ENCODE results near the gene TSPEAR.

TSPEAR gene

DNA sequence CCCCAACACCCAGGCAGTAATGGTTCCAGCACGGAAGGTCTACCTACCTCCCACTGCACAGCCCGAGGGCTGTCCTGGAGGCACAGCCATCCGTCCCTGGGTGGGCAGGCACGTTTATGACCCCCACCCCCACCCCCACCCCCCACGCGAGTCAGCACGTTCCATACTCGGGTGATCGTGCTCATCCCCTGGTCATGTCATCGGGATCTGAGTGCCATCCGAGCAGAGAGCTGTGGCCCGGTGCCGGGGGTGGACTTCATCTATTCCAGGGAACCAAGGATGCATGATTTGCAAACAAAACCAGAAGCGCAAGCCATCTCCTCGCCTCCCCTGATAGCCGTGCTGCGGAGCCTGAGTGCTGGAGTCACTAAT lies 1.1 kb downstream of the TSPEAR start:
- ChIA-PET POLR2A (ENCODE audit: low non-redundant PET) (no interaction called here), CTCF (no interaction called here)
- TF ChIP-seq, protein P1, sequence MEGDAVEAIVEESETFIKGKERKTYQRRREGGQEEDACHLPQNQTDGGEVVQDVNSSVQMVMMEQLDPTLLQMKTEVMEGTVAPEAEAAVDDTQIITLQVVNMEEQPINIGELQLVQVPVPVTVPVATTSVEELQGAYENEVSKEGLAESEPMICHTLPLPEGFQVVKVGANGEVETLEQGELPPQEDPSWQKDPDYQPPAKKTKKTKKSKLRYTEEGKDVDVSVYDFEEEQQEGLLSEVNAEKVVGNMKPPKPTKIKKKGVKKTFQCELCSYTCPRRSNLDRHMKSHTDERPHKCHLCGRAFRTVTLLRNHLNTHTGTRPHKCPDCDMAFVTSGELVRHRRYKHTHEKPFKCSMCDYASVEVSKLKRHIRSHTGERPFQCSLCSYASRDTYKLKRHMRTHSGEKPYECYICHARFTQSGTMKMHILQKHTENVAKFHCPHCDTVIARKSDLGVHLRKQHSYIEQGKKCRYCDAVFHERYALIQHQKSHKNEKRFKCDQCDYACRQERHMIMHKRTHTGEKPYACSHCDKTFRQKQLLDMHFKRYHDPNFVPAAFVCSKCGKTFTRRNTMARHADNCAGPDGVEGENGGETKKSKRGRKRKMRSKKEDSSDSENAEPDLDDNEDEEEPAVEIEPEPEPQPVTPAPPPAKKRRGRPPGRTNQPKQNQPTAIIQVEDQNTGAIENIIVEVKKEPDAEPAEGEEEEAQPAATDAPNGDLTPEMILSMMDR (conservative IDR thresholded peaks at IDR 0.05; ENCODE audit: low read depth): no peak
- no peak for DNase-seq (ENCODE audit: low spot score)
- H3K27ac ChIP-seq: no peak overlapping the region

DNA sequence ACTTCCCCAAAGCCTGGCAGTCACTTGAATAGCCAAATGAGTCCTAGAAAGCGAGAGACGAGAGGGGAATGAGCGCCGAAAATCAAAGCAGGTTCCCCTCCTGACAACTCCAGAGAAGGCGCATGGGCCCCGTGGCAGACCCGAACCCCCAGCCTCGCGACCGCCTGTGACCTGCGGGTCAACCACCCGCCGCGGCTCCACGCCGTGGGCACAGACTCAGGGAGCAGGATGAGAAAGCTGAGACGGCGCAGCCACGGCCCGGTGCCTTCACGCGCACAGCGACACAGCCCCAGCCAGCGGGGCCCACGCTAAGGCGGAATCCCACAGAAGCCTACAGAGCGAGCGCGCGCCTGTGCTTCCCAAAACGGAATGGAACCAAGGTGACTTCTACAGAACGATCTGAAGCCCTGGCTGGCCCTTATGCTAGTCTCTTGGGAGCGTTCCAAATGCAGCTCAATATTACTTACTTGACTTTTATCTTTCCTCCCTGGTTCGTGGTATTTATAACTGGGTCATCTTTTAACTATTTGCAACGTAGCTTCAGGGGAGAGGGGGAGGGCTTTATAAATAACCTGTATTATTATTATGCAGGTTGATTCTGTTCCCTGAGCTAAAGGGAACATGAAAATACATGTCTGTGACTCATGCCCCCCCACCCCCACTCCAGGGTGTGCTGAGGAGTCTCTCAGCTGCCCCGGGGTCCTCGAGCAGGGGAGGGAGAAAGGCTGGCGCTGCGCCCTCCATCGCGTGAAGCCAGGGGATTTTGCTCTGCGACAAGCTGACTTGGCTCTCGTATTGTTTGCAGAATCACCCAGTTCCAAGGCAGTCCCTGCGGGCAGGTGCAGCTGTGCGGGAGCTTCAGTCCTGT lies 1.7 kb downstream of the TSPEAR start:
- peak; percentile 72 for DNase-seq (ENCODE audit: low spot score)
- POLR2A ChIA-PET (ENCODE audit: low non-redundant PET): no interaction called here

GRCh38 chr21:44708866-44709425 lies 2.4 kb downstream of the TSPEAR start:
- ChIA-PET CTCF (no interaction called here), POLR2A (ENCODE audit: low non-redundant PET) (interaction anchor here (0.6 kb wide), 1 partner anchor 36 kb away, joined by 3 read pairs; no protein-coding TSS in a partner anchor)
- DNase-seq (ENCODE audit: low spot score): no peak
- no peak overlapping the region for H3K27ac ChIP-seq
- TF ChIP-seq, protein P1 (conservative IDR thresholded peaks at IDR 0.05; ENCODE audit: low read depth): no peak

More for the DNA sequence above, 1.7 kb downstream of the TSPEAR start:
- CTCF ChIA-PET: no interaction called here
- H3K27ac ChIP-seq: no peak overlapping the region
- TF ChIP-seq, protein P1 (conservative IDR thresholded peaks at IDR 0.05; ENCODE audit: low read depth): no peak

GRCh38 chr21:44708213-44708865 lies 3.0 kb downstream of the TSPEAR start:
- CTCF ChIA-PET: interaction anchor here (0.6 kb wide), 1 partner anchor 378 kb away, joined by 5 read pairs; no protein-coding TSS in a partner anchor
- POLR2A ChIA-PET (ENCODE audit: low non-redundant PET): interaction anchor here (0.6 kb wide), 1 partner anchor 36 kb away, joined by 3 read pairs; no protein-coding TSS in a partner anchor
- no peak overlapping the region for H3K27ac ChIP-seq
- no peak for DNase-seq (ENCODE audit: low spot score)
- TF ChIP-seq, protein P1 (conservative IDR thresholded peaks at IDR 0.05; ENCODE audit: low read depth): no peak

DNA sequence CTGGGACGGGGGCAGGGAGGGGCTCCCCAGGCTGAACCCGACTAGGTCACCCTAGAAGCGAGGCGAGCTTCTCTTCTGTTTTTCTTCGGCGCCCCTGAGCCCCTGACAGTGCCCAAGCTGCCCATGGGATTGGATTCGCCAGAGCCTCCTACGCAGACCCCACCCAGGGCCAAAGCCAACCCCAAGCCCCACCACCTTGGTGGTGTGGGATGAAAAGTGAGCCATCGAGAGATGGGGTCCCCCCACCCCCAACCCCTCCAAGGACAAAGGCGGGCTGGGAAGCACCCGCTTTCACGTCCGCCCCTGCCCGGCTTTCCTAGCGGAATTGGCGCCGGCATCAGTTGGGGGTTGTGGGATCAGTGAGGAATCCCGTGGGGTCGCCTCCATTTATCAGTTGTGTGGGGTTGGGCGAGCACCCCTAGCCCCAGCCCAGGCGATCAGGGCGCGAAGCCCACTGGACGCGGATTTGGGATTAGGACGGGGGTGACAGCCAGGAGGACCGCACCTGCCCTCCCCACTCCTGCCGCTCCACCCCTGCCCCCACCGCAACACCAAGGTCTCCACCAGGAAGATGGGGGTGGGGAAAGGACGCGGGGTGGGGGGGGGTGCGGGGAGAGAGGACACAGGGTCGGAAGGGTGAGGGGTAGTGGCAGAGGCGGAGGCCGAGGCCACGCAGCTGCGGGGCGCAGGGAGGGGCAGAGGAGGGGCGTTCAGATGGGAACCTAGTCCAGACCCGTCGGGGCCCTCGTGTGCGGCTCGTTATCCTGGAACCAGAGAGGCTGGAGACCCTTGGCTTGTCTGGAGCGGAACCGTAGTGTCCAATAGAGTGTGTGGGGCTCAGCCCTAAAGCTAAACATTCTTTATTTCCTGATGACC lies 4.4 kb downstream of the TSPEAR start:
- POLR2A ChIA-PET (ENCODE audit: low non-redundant PET): interaction anchor here (0.6 kb wide), 1 partner anchor 195 kb away, joined by 5 read pairs; no protein-coding TSS in a partner anchor
- DNase-seq (ENCODE audit: low spot score): no peak
- TF ChIP-seq, protein P1 (conservative IDR thresholded peaks at IDR 0.05; ENCODE audit: low read depth): no peak
- CTCF ChIA-PET: no interaction called here
- no peak overlapping the region for H3K27ac ChIP-seq
